Activated T-cell treated with anti-CD3 and anti-CD28 coated beads, Interleukin-2, amount 50 U/mL, for 4 hours (primary cell): ENCODE measurements around the gene STK16. TPM values are rescaled to one million over a fixed set of nuclear protein-coding genes. Genes with fewer than 3 reads are reported as not detected.
"Not testable (repeated sequence)": the region's sequence is repeated elsewhere in the genome, so short reads cannot be mapped to it uniquely, and the experiment has no call there.

Experiments used
- ATAC-seq, 2 donors: fragments of 200-7000 bp; cut with Tn5 transposase; one replicate each; pipeline ENCODE4 v1.10.0; 2021
- DNase-seq: peaks from one replicate; pipeline ENCODE4 v3.0.0-alpha.2; 2020
- H3K27me3 Mint-ChIP-seq: one replicate; pipeline ENCODE4 v1.8.0; 2021; ENCODE audit warnings: low read depth, mixed read lengths
- H3K36me3 Mint-ChIP-seq: one replicate; pipeline ENCODE4 v1.8.0; 2022; ENCODE audit warnings: mixed read lengths; ENCODE audit not compliant: insufficient read depth
- H3K4me1 Mint-ChIP-seq: one replicate; pipeline ENCODE4 v1.8.0; 2021; ENCODE audit warnings: low read depth, mixed read lengths
- H3K4me3 Mint-ChIP-seq: one replicate; pipeline ENCODE4 v1.8.0; 2021; ENCODE audit warnings: mild to moderate bottlenecking, moderate library complexity, mixed read lengths
- H3K9me3 Mint-ChIP-seq: one replicate; pipeline ENCODE4 v1.8.0; 2021; ENCODE audit warnings: mixed read lengths
- total RNA-seq, 3 donors: library from RNA; stranded (reverse); gene quantifications; one replicate each; pipeline ENCODE4 v1.2.1, GENCODE V29; 2021

Gene STK16
- total RNA-seq, 3 donors from 2014 or later = 19.1 to 21.3 (median 21.0) TPM

GRCh38 chr2:219279916-219280516 is 34.7 kb downstream of the STK16 start:
- DNase-seq (no peak), ATAC-seq (no peak)
- Mint-ChIP-seq H3K36me3 (peaks cover 21% of the 10 kb centered on the region), H3K4me1 (peaks cover 41% of the 10 kb centered on the region), H3K27me3 (no peaks in the 10 kb centered on the region), H3K9me3 (no peaks in the 10 kb centered on the region), H3K4me3 (peak overlapping the region; percentile 93)

- peaks cover 23% of the 10 kb centered on the region for H3K36me3 Mint-ChIP-seq
- H3K4me3 Mint-ChIP-seq = peak overlapping the region; percentile 93
- peaks cover 43% of the 10 kb centered on the region for H3K4me1 Mint-ChIP-seq
- no peaks in the 10 kb centered on the region for H3K27me3 Mint-ChIP-seq
- DNase-seq = no peak
- H3K9me3 Mint-ChIP-seq = no peaks in the 10 kb centered on the region
- no peak for ATAC-seq
Observed at GRCh38 chr2:219280651-219281050, 35.4 kb downstream of the STK16 start.

- Mint-ChIP-seq H3K36me3 (peaks cover 25% of the 10 kb centered on the region), H3K4me1 (peaks cover 47% of the 10 kb centered on the region), H3K27me3 (no peaks in the 10 kb centered on the region), H3K4me3 (no peak overlapping the region), H3K9me3 (no peaks in the 10 kb centered on the region)
- DNase-seq = no peak
- ATAC-seq = no peak
Observed at GRCh38 chr2:219281588-219281987, 36.3 kb downstream of the STK16 start.

GRCh38 chr2:219282375-219282774 is 37.1 kb downstream of the STK16 start:
- Mint-ChIP-seq H3K9me3 (no peaks in the 10 kb centered on the region), H3K36me3 (peaks cover 25% of the 10 kb centered on the region)

GRCh38 chr2:219282943-219283581 is 37.8 kb downstream of the STK16 start:
- Mint-ChIP-seq H3K4me3 (no peak overlapping the region), H3K36me3 (peaks cover 25% of the 10 kb centered on the region), H3K9me3 (no peaks in the 10 kb centered on the region), H3K27me3 (no peaks in the 10 kb centered on the region), H3K4me1 (peaks cover 37% of the 10 kb centered on the region)
- ATAC-seq (no peak), DNase-seq (no peak)

More at GRCh38 chr2:219282375-219282774, 37.1 kb downstream of the STK16 start:
- Mint-ChIP-seq H3K27me3 (no peaks in the 10 kb centered on the region), H3K4me1 (peaks cover 44% of the 10 kb centered on the region), H3K4me3 (no peak overlapping the region)
- DNase-seq = no peak
- ATAC-seq = no peak

- Mint-ChIP-seq H3K4me3 (no peak overlapping the region), H3K36me3 (peaks cover 25% of the 10 kb centered on the region), H3K27me3 (no peaks in the 10 kb centered on the region), H3K4me1 (peaks cover 25% of the 10 kb centered on the region), H3K9me3 (no peaks in the 10 kb centered on the region)
- ATAC-seq = no peak
- DNase-seq = no peak
Observed at GRCh38 chr2:219284501-219285372, 39.5 kb downstream of the STK16 start.

GRCh38 chr2:219285373-219285735 is 40.1 kb downstream of the STK16 start:
- no peaks in the 10 kb centered on the region for H3K9me3 Mint-ChIP-seq
- no peak for ATAC-seq

GRCh38 chr2:219285894-219286425 is 40.7 kb downstream of the STK16 start:
- H3K4me3 Mint-ChIP-seq = no peak overlapping the region
- no peaks in the 10 kb centered on the region for H3K9me3 Mint-ChIP-seq
- ATAC-seq (no peak), DNase-seq (no peak)
- peaks cover 24% of the 10 kb centered on the region for H3K36me3 Mint-ChIP-seq
- H3K4me1 Mint-ChIP-seq = peaks cover 14% of the 10 kb centered on the region
- H3K27me3 Mint-ChIP-seq = no peaks in the 10 kb centered on the region

More at GRCh38 chr2:219285373-219285735, 40.1 kb downstream of the STK16 start:
- H3K4me1 Mint-ChIP-seq = peaks cover 18% of the 10 kb centered on the region
- DNase-seq = no peak
- H3K4me3 Mint-ChIP-seq = no peak overlapping the region
- no peaks in the 10 kb centered on the region for H3K27me3 Mint-ChIP-seq
- H3K36me3 Mint-ChIP-seq = peaks cover 25% of the 10 kb centered on the region

- H3K4me1 Mint-ChIP-seq = peaks cover 8% of the 10 kb centered on the region
- H3K9me3 Mint-ChIP-seq = no peaks in the 10 kb centered on the region
- no peak overlapping the region for H3K4me3 Mint-ChIP-seq
- H3K36me3 Mint-ChIP-seq = peaks cover 19% of the 10 kb centered on the region
- DNase-seq (no peak), ATAC-seq (no peak)
- H3K27me3 Mint-ChIP-seq = no peaks in the 10 kb centered on the region
Observed at GRCh38 chr2:219286436-219287115, 41.3 kb downstream of the STK16 start.

GRCh38 chr2:219287116-219287440 is 41.8 kb downstream of the STK16 start:
- not testable (repeated sequence) for H3K9me3 Mint-ChIP-seq, H3K27me3 Mint-ChIP-seq, DNase-seq, ATAC-seq, H3K4me3 Mint-ChIP-seq, H3K4me1 Mint-ChIP-seq
- peaks cover 17% of the 10 kb centered on the region for H3K36me3 Mint-ChIP-seq

- DNase-seq = no peak
- Mint-ChIP-seq H3K9me3 (no peaks in the 10 kb centered on the region), H3K4me3 (no peak overlapping the region), H3K27me3 (no peaks in the 10 kb centered on the region), H3K36me3 (peaks cover 15% of the 10 kb centered on the region), H3K4me1 (peaks cover 8% of the 10 kb centered on the region)
- no peak for ATAC-seq
Observed at GRCh38 chr2:219287580-219288265, 42.4 kb downstream of the STK16 start.

- Mint-ChIP-seq H3K4me1 (peaks cover 7% of the 10 kb centered on the region), H3K36me3 (peaks cover 4% of the 10 kb centered on the region)
- no peak for ATAC-seq
Observed at GRCh38 chr2:219289195-219289536, 43.9 kb downstream of the STK16 start.

GRCh38 chr2:219289537-219290361 is 44.5 kb downstream of the STK16 start:
- Mint-ChIP-seq H3K36me3 (peaks cover 4% of the 10 kb centered on the region), H3K4me1 (peaks cover 11% of the 10 kb centered on the region), H3K4me3 (no peak overlapping the region), H3K27me3 (no peaks in the 10 kb centered on the region), H3K9me3 (no peaks in the 10 kb centered on the region)
- ATAC-seq (no peak), DNase-seq (no peak)

More at GRCh38 chr2:219289195-219289536, 43.9 kb downstream of the STK16 start:
- no peaks in the 10 kb centered on the region for H3K9me3 Mint-ChIP-seq
- no peaks in the 10 kb centered on the region for H3K27me3 Mint-ChIP-seq
- DNase-seq = no peak
- H3K4me3 Mint-ChIP-seq = no peak overlapping the region
